ENCODE data around the gene F10.

F10 gene

GRCh38 chr13:113153810-113154748, 31.5 kb downstream of the F10 start:
- peak; percentile 50 to 68 for DNase-seq (ENCODE audit: low read depth in 1 of 2, low spot score in 1 of 2)
- Histone ChIP-seq H3K27ac (replicated peaks) (peak overlapping the region; percentile 36), H3K4me3 (replicated peaks; ENCODE audit: insufficient read depth, low read length) (peak overlapping the region; percentile 16)

GRCh38 chr13:113155201-113155600, 32.6 kb downstream of the F10 start:
- Histone ChIP-seq H3K27me3 (ENCODE audit: insufficient read depth, poor library complexity, severe bottlenecking) (no peaks in the 10 kb centered on the region), H3K4me3 (replicated peaks; ENCODE audit: insufficient read depth, low read length) (no peak overlapping the region), H3K27ac (replicated peaks) (no peak overlapping the region)
- peak in 1 of 2 experiments; percentile 29 for DNase-seq (ENCODE audit: low read depth in 1 of 2, low spot score in 1 of 2)
- TF ChIP-seq, protein P1, sequence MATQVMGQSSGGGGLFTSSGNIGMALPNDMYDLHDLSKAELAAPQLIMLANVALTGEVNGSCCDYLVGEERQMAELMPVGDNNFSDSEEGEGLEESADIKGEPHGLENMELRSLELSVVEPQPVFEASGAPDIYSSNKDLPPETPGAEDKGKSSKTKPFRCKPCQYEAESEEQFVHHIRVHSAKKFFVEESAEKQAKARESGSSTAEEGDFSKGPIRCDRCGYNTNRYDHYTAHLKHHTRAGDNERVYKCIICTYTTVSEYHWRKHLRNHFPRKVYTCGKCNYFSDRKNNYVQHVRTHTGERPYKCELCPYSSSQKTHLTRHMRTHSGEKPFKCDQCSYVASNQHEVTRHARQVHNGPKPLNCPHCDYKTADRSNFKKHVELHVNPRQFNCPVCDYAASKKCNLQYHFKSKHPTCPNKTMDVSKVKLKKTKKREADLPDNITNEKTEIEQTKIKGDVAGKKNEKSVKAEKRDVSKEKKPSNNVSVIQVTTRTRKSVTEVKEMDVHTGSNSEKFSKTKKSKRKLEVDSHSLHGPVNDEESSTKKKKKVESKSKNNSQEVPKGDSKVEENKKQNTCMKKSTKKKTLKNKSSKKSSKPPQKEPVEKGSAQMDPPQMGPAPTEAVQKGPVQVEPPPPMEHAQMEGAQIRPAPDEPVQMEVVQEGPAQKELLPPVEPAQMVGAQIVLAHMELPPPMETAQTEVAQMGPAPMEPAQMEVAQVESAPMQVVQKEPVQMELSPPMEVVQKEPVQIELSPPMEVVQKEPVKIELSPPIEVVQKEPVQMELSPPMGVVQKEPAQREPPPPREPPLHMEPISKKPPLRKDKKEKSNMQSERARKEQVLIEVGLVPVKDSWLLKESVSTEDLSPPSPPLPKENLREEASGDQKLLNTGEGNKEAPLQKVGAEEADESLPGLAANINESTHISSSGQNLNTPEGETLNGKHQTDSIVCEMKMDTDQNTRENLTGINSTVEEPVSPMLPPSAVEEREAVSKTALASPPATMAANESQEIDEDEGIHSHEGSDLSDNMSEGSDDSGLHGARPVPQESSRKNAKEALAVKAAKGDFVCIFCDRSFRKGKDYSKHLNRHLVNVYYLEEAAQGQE (IDR thresholded peaks at IDR 0.05; ENCODE audit: insufficient replicate concordance, low read depth) = no peak
- TF ChIP-seq GABPA (IDR thresholded peaks at IDR 0.05; ENCODE audit: low read depth) (no peak), POLR2AphosphoS5 (IDR thresholded peaks at IDR 0.05; ENCODE audit: low read depth) (no peak)

More at GRCh38 chr13:113153810-113154748, 31.5 kb downstream of the F10 start:
- no peak for TF ChIP-seq SPI1 (IDR thresholded peaks at IDR 0.05; ENCODE audit: borderline replicate concordance, low read depth)
- TF ChIP-seq POLR2AphosphoS5 (IDR thresholded peaks at IDR 0.05; ENCODE audit: low read depth) = peak; percentile 72; the same call in 1 of the 2 replicates
- no peaks in the 10 kb centered on the region for H3K27me3 ChIP-seq (ENCODE audit: insufficient read depth, poor library complexity, severe bottlenecking)

GRCh38 chr13:113155982-113156655, 33.5 kb downstream of the F10 start:
- Histone ChIP-seq H3K27me3 (ENCODE audit: insufficient read depth, poor library complexity, severe bottlenecking) (no peaks in the 10 kb centered on the region), H3K4me3 (replicated peaks; ENCODE audit: insufficient read depth, low read length) (no peak overlapping the region), H3K27ac (replicated peaks) (no peak overlapping the region)
- no peak for DNase-seq (ENCODE audit: low read depth in 1 of 2, low spot score in 1 of 2)
- TF ChIP-seq, protein P1 (IDR thresholded peaks at IDR 0.05; ENCODE audit: insufficient replicate concordance, low read depth) = no peak
- TF ChIP-seq, protein P2, sequence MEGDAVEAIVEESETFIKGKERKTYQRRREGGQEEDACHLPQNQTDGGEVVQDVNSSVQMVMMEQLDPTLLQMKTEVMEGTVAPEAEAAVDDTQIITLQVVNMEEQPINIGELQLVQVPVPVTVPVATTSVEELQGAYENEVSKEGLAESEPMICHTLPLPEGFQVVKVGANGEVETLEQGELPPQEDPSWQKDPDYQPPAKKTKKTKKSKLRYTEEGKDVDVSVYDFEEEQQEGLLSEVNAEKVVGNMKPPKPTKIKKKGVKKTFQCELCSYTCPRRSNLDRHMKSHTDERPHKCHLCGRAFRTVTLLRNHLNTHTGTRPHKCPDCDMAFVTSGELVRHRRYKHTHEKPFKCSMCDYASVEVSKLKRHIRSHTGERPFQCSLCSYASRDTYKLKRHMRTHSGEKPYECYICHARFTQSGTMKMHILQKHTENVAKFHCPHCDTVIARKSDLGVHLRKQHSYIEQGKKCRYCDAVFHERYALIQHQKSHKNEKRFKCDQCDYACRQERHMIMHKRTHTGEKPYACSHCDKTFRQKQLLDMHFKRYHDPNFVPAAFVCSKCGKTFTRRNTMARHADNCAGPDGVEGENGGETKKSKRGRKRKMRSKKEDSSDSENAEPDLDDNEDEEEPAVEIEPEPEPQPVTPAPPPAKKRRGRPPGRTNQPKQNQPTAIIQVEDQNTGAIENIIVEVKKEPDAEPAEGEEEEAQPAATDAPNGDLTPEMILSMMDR (IDR thresholded peaks at IDR 0.05; ENCODE audit: insufficient read depth, low read length) = no peak
- TF ChIP-seq GABPA (IDR thresholded peaks at IDR 0.05; ENCODE audit: low read depth) = no peak
- TF ChIP-seq SPI1 (IDR thresholded peaks at IDR 0.05; ENCODE audit: borderline replicate concordance, low read depth) = no peak
- TF ChIP-seq POLR2AphosphoS5 (IDR thresholded peaks at IDR 0.05; ENCODE audit: low read depth) = no peak

GRCh38 chr13:113157206-113157928, 34.8 kb downstream of the F10 start:
- no peak overlapping the region for H3K4me3 ChIP-seq (replicated peaks; ENCODE audit: insufficient read depth, low read length)
- H3K27me3 ChIP-seq (ENCODE audit: insufficient read depth, poor library complexity, severe bottlenecking) = peaks cover 2% of the 10 kb centered on the region
- TF ChIP-seq, protein P2 (IDR thresholded peaks at IDR 0.05; ENCODE audit: insufficient read depth, low read length) = no peak
- no peak for TF ChIP-seq SPI1 (IDR thresholded peaks at IDR 0.05; ENCODE audit: borderline replicate concordance, low read depth)
- TF ChIP-seq, protein P1 (IDR thresholded peaks at IDR 0.05; ENCODE audit: insufficient replicate concordance, low read depth) = no peak
- no peak for TF ChIP-seq POLR2AphosphoS5 (IDR thresholded peaks at IDR 0.05; ENCODE audit: low read depth)
- no peak for TF ChIP-seq GABPA (IDR thresholded peaks at IDR 0.05; ENCODE audit: low read depth)
- DNase-seq (ENCODE audit: low read depth in 1 of 2, low spot score in 1 of 2) = no peak
- no peak overlapping the region for H3K27ac ChIP-seq (replicated peaks)
